Fibroblast of mammary gland (primary cell): ENCODE results near the gene ICAM2.

ENCODE experiments used
- DNase-seq: peaks from one replicate; pipeline ENCODE4 v3.0.0-alpha.2; 2010; ENCODE audit warnings: low read depth
- H3K4me3 ChIP-seq: 2 replicates; pipeline ENCODE4 v1.5.1; 2011; ENCODE audit warnings: low read depth, mild to moderate bottlenecking, low read length, moderate library complexity; ENCODE audit not compliant: control insufficient read depth
- CTCF ChIP-seq: conservative IDR thresholded peaks from 2 replicates; pipeline ENCODE4 v1.5.1; 2011; ENCODE audit warnings: low read depth, low read length, inconsistent platforms; ENCODE audit not compliant: control insufficient read depth, insufficient read depth

ICAM2 gene

GRCh38 chr17:64020056-64020766 lies at the start of gene ICAM2:
ICAM2 (minus strand) TSS chr17:64020633; CDS start chr17:64006691, 13,942 bp downstream.
- H3K4me3 ChIP-seq = no peak within 1 kb of the TSS
- no peak for DNase-seq
- TF ChIP-seq CTCF = no peak

- no peak for DNase-seq
- TF ChIP-seq CTCF = no peak
- H3K4me3 ChIP-seq = no peak overlapping the region
These were observed 49.8 kb upstream of the ICAM2 start for GRCh38 chr17:64070213-64070612.

GRCh38 chr17:64069143-64069542 lies 48.7 kb upstream of the ICAM2 start:
- no peak overlapping the region for H3K4me3 ChIP-seq
- no peak for DNase-seq
- no peak for TF ChIP-seq CTCF

- no peak for DNase-seq
- TF ChIP-seq CTCF = no peak
- H3K4me3 ChIP-seq = no peak overlapping the region
These were observed 47.2 kb upstream of the ICAM2 start for GRCh38 chr17:64067657-64068056.

- no peak overlapping the region for H3K4me3 ChIP-seq
- no peak for DNase-seq
- TF ChIP-seq CTCF = no peak
These were observed 46.3 kb upstream of the ICAM2 start for GRCh38 chr17:64066716-64067115.

GRCh38 chr17:64065161-64065560 lies 44.7 kb upstream of the ICAM2 start:
- no peak for TF ChIP-seq CTCF
- DNase-seq = no peak
- H3K4me3 ChIP-seq = no peak overlapping the region
